ENCODE data around the gene SLC25A21. TPM values are rescaled to one million over a fixed set of nuclear protein-coding genes. Genes with fewer than 3 reads are reported as not detected.
A peak's percentile ranks its signal among the peaks of the same experiment; 100 is the strongest.

Gene SLC25A21
- total RNA-seq, 2 donors from 2014 or later, result 1.2 TPM; not detected in 1

DNA sequence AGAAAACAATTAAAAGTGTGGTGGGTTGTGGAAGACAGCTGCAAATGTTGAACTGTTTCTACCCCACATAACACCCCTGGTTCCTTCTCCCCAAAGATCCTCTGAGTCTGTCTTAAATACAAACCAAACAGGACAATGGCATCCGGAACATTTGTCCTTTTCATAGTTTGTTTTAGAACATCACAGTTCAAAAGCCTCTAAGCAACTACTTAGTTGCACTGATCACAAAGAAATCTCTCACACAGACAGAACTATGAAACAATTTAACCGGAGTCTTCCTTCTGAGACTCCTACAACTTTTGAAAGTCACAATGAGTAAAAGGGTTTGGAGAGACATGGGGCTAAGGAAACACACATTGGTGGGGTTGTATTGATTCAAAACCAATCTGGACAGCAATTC lies 125.6 kb downstream of the SLC25A21 start:
- H3K9me3 ChIP-seq, result no peaks in the 10 kb centered on the region
- no peaks in the 10 kb centered on the region for H3K27me3 ChIP-seq (replicated peaks; ENCODE audit: insufficient read depth)
- ATAC-seq (ENCODE audit: insufficient number of reproducible peaks, low FRiP score, low read depth) (no peak), DNase-seq (ENCODE audit: low spot score) (no peak)
- H3K36me3 ChIP-seq, result no peaks in the 10 kb centered on the region
- H3K4me1 ChIP-seq (ENCODE audit: control insufficient read depth in 1 of 2, low read depth in 2 of 2), result peaks cover 12 to 31% of the 10 kb centered on the region in 2 donors
- no peak overlapping the region for H3K4me3 ChIP-seq
- TF ChIP-seq, protein P1, sequence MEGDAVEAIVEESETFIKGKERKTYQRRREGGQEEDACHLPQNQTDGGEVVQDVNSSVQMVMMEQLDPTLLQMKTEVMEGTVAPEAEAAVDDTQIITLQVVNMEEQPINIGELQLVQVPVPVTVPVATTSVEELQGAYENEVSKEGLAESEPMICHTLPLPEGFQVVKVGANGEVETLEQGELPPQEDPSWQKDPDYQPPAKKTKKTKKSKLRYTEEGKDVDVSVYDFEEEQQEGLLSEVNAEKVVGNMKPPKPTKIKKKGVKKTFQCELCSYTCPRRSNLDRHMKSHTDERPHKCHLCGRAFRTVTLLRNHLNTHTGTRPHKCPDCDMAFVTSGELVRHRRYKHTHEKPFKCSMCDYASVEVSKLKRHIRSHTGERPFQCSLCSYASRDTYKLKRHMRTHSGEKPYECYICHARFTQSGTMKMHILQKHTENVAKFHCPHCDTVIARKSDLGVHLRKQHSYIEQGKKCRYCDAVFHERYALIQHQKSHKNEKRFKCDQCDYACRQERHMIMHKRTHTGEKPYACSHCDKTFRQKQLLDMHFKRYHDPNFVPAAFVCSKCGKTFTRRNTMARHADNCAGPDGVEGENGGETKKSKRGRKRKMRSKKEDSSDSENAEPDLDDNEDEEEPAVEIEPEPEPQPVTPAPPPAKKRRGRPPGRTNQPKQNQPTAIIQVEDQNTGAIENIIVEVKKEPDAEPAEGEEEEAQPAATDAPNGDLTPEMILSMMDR (IDR thresholded peaks at IDR 0.05), result no peak
- no peak overlapping the region for H3K27ac ChIP-seq

DNA sequence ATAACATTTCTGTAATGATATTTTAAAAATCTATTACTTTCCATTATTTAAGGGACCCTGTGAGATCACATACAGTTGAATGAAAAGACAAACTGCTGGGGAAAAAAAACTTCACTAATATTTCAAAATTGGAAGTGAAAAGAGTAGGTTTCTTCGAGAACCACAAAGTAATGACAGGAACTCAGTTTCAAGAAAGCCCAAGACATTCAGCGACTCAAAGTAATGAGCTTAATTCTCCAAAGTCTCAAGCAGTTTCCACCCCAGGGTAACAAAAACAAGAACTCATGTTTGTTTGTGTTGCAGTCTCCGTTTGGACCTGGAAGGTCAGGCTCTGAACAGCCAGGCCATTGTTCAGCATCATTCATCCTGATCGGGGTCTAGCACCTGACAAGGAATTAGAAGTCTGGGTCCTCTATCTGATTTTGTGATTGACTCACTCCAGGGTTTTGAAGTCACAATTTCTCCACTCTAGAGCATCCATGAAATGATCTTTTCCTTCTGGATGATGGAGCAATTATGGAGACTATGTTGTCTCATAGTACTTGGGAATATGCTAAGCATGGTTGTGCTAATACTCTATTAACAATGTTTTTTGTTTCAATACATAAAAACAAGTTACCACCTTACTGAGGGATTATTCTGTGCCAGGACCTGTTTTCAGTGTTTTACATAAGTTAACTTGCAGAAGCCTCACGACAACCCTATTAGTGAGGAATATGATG lies 126.9 kb downstream of the SLC25A21 start:
- H3K9me3 ChIP-seq, result no peaks in the 10 kb centered on the region
- DNase-seq (ENCODE audit: low spot score), result no peak
- peaks cover 16 to 24% of the 10 kb centered on the region in 2 donors for H3K4me1 ChIP-seq (ENCODE audit: control insufficient read depth in 1 of 2, low read depth in 2 of 2)
- H3K4me3 ChIP-seq, result no peak overlapping the region
- H3K27me3 ChIP-seq (replicated peaks; ENCODE audit: insufficient read depth), result no peaks in the 10 kb centered on the region
- no peak overlapping the region for H3K27ac ChIP-seq
- TF ChIP-seq, protein P1 (IDR thresholded peaks at IDR 0.05), result no peak
- no peak for ATAC-seq (ENCODE audit: insufficient number of reproducible peaks, low FRiP score, low read depth)
- H3K36me3 ChIP-seq, result no peaks in the 10 kb centered on the region

DNA sequence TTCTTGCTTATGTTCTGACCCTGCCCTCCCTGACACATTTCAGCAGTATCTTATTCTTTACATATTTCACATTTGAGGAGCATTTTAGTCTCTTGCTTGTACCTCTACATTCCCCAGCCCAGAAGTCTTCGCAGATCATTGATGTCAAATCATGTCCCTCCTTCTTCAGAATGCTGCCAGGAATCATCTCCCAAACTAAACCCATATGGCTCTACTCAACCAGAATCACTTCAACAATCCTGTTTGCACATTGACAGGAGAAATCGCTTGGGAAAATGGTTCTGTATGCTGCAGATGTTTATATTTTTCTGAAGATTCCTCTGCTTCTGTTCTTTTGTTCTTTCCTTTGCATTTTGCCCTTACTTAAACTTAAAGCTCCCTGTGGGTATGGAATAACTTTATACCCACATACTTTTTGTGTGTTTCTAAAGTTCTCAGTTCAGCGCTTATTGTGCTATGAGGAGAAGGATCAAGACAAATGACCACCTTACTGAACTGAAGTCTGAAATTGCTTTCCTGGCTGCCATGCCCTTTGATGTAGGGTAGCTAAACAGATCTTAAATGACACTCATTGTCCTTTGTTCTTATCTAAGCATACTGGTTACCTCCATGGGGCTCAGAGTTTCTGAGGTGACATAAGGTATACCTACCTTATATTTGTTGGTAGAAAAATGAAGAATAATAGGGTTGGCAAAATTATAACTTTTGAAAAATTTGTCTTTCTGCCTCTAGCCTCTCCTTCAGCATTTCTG lies 134.6 kb downstream of the SLC25A21 start:
- H3K9me3 ChIP-seq, result no peaks in the 10 kb centered on the region
- no peak overlapping the region for H3K4me3 ChIP-seq
- ATAC-seq (ENCODE audit: insufficient number of reproducible peaks, low FRiP score, low read depth), result no peak
- no peaks in the 10 kb centered on the region for H3K36me3 ChIP-seq
- H3K4me1 ChIP-seq (ENCODE audit: control insufficient read depth in 1 of 2, low read depth in 2 of 2), result peaks cover 28 to 33% of the 10 kb centered on the region in 2 donors
- DNase-seq (ENCODE audit: low spot score), result no peak
- no peaks in the 10 kb centered on the region for H3K27me3 ChIP-seq (replicated peaks; ENCODE audit: insufficient read depth)
- TF ChIP-seq, protein P1 (IDR thresholded peaks at IDR 0.05), result no peak
- no peak overlapping the region for H3K27ac ChIP-seq

DNA sequence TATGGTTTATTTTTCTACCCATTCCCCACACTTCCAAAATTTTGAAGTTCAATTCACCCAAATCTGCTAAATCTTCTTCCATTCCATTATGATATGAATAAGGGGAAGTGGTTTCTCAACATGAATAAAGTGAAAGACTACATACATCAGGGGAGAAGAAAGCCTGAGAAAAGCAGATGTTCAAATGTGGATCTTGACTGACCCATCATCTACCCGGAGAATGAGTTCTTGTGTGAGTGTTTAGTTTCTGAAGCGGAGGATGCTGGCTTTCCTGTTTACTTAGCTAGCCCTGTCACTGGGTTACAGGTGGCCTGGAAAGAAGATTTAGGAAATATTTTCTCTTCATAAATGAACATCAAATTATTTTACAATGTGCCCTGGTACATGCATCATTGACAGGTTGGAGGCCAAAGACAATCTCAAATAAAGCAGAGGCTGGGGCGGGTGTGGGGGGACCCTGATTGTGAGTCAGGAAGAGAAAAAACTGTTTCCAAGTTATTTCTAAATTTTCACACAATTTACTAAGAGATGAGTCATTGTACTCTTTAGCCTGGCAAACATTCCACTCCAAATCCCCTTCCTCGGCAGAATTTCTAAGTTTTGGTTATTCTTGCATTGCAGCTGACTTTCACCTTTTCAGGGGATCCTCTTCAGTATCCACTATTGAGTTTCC lies 135.6 kb downstream of the SLC25A21 start:
- no peak for DNase-seq (ENCODE audit: low spot score)

More for the DNA sequence above, 135.6 kb downstream of the SLC25A21 start:
- Histone ChIP-seq H3K27me3 (replicated peaks; ENCODE audit: insufficient read depth) (no peaks in the 10 kb centered on the region), H3K36me3 (no peaks in the 10 kb centered on the region), H3K4me3 (no peak overlapping the region), H3K27ac (peak overlapping the region; percentile 77 to 84), H3K4me1 (ENCODE audit: control insufficient read depth in 1 of 2, low read depth in 2 of 2) (peaks cover 28 to 33% of the 10 kb centered on the region in 2 donors), H3K9me3 (no peaks in the 10 kb centered on the region)
- TF ChIP-seq, protein P1 (IDR thresholded peaks at IDR 0.05), result no peak
- ATAC-seq (ENCODE audit: insufficient number of reproducible peaks, low FRiP score, low read depth), result no peak

All from thoracic aorta (tissue), 2 donors.